ENCODE measurements around the gene TM9SF1.

DNA sequence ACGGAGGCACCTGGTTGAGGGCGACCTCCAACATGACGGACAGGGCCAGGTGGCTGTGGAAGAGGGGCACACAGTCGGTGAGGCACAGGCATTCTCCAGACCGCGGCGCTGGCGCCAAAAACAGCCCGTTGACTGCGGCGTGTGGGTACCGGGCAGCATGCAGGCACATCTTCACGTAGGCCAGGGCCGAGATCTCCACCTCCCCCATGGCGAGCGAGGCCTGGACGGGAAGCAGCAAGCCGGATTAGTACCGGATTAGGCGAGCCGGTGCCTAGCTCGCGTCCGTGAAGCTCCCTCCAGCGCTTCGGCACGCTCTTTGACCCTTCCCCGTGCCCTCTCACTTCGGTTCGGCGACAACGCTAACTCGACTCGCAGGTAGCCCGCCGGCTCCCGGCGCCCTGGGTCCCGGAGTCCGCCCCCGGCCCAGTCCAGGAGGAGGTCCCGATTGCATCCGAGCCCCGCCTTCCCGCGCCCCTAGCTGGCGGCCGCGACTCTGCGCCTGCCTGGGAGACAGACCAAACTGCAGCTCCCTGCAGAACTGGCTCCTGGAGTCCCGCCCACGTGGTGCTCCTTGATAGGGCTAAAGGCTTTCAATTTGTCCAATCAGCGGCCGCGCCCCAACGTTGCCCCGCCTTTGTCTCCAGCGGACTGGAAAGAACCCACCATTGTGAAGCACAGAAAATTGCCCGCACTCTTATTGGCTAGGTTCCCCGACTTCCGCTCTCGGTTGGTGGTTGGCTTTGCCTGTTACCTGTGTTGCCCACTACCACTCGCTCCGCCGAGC, 54.0 kb downstream of the TM9SF1 start, which contains the start of gene EMC9:
- TF ChIP-seq, protein P1, sequence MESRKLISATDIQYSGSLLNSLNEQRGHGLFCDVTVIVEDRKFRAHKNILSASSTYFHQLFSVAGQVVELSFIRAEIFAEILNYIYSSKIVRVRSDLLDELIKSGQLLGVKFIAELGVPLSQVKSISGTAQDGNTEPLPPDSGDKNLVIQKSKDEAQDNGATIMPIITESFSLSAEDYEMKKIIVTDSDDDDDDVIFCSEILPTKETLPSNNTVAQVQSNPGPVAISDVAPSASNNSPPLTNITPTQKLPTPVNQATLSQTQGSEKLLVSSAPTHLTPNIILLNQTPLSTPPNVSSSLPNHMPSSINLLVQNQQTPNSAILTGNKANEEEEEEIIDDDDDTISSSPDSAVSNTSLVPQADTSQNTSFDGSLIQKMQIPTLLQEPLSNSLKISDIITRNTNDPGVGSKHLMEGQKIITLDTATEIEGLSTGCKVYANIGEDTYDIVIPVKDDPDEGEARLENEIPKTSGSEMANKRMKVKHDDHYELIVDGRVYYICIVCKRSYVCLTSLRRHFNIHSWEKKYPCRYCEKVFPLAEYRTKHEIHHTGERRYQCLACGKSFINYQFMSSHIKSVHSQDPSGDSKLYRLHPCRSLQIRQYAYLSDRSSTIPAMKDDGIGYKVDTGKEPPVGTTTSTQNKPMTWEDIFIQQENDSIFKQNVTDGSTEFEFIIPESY (IDR thresholded peaks at IDR 0.05), result no peak
- peak; percentile 30; the same call in 1 of the 2 replicates for TF ChIP-seq TARDBP (IDR thresholded peaks at IDR 0.05; ENCODE audit: borderline replicate concordance)
- TF ChIP-seq EZH2 (IDR thresholded peaks at IDR 0.05; ENCODE audit: borderline replicate concordance, control insufficient read depth, low read depth, low read length), result no peak
- TF ChIP-seq CHD4 (IDR thresholded peaks at IDR 0.05), result no peak

All from GM12878 (cell line).